B cell (primary cell): ENCODE data around the gene ASMTL. TPM values are rescaled to one million over a fixed set of nuclear protein-coding genes. Genes with fewer than 3 reads are reported as not detected.

Source experiments
- ATAC-seq: fragments of 200-7000 bp; cut with Tn5 transposase; one replicate; pipeline ENCODE4 v1.10.0; 2021; ENCODE audit warnings: low read depth, mild to moderate bottlenecking, moderate number of reproducible peaks, moderate library complexity
- CTCF ChIA-PET: fragments of 350-600 bp; sonication (Branson Sonifier 250); formaldehyde crosslinking; loops from one replicate; lab custom pipeline; 2021; ENCODE audit warnings: antibody characterized with exemption, inconsistent platforms; lab: Charles Lee
- POLR2A ChIA-PET: fragments of 350-600 bp; sonication (Branson Sonifier 250); formaldehyde crosslinking; loops from one replicate; lab custom pipeline; 2021; ENCODE audit warnings: antibody characterized with exemption; lab: Charles Lee
- DNase-seq: peaks from one replicate; pipeline ENCODE4 v3.0.0; 2013
- H2AFZ ChIP-seq: 2 replicates; pipeline ENCODE4 v1.6.1; 2012; ENCODE audit warnings: mild to moderate bottlenecking, low read depth, low read length; ENCODE audit not compliant: insufficient read depth, poor library complexity, severe bottlenecking
- H3K27ac ChIP-seq, 2 donors: 1 replicate in 1 of 2; 2 replicates in 1 of 2; pipeline ENCODE4 v1.5.1; 2012 to 2013; ENCODE audit warnings: low read length in 2 of 2, mild to moderate bottlenecking in 2 of 2, moderate library complexity in 1 of 2
- H3K27me3 ChIP-seq, 4 experiments: fragments of 200-600 bp in 1 of 4; sonication (generic) in 1 of 4; replicated peaks in 1 of 4; 1 replicate in 2 of 4; 2 replicates in 2 of 4; pipeline versions ENCODE4 v1.6.1 to v1.7.0; 2013 to 2016; ENCODE audit warnings: low read length in 3 of 4, mild to moderate bottlenecking in 2 of 4, mixed read lengths in 1 of 4, moderate library complexity in 1 of 4; ENCODE audit not compliant: insufficient read depth in 4 of 4, control insufficient read depth in 3 of 4; ENCODE audit errors: control extremely low read depth in 1 of 4
- H3K36me3 ChIP-seq, 2 experiments: replicated peaks in 1 of 2; 1 replicate in 1 of 2; 2 replicates in 1 of 2; pipeline versions ENCODE4 v1.6.1 to v1.7.1; 2013; ENCODE audit warnings: low read length in 1 of 2; ENCODE audit not compliant: insufficient read depth in 2 of 2, control insufficient read depth in 1 of 2; ENCODE audit errors: control extremely low read depth in 1 of 2, extremely low read depth in 1 of 2
- H3K4me1 ChIP-seq, 2 donors: fragments of 200-600 bp in 1 of 2; sonication (generic) in 1 of 2; 1 replicate in 1 of 2; 2 replicates in 1 of 2; pipeline versions ENCODE4 v1.5.1 to v1.6.1; 2013 to 2017; ENCODE audit warnings: low read length in 2 of 2; ENCODE audit not compliant: control insufficient read depth in 2 of 2, insufficient read depth in 2 of 2
- H3K4me2 ChIP-seq: replicated peaks from 2 replicates; pipeline ENCODE3; 2012; ENCODE audit warnings: mild to moderate bottlenecking, low read depth, low read length; ENCODE audit not compliant: poor library complexity, severe bottlenecking
- H3K4me3 ChIP-seq, 5 experiments: fragments of 200-600 bp in 1 of 5; sonication (generic) in 1 of 5; 1 replicate in 3 of 5; 2 replicates in 2 of 5; pipeline versions ENCODE4 v1.5.1 to v1.7.0; 2011 to 2016; ENCODE audit warnings: low read length in 4 of 5, mild to moderate bottlenecking in 4 of 5, low read depth in 2 of 5, control low read depth in 1 of 5, moderate library complexity in 1 of 5; ENCODE audit not compliant: insufficient read depth in 1 of 5; ENCODE audit errors: control extremely low read depth in 1 of 5, extremely low read depth in 1 of 5
- H3K79me2 ChIP-seq: fragments of 200-600 bp; sonication (generic); one replicate; pipeline ENCODE4 v1.6.0; 2016; ENCODE audit warnings: low read length; ENCODE audit not compliant: control insufficient read depth, insufficient read depth
- H3K9ac ChIP-seq: fragments of 200-600 bp; sonication (generic); 2 replicates; pipeline ENCODE4 v1.6.1; 2017; ENCODE audit warnings: mild to moderate bottlenecking, low read length, moderate library complexity
- H3K9me3 ChIP-seq, 3 donors: one replicate each; pipeline versions ENCODE4 v1.6.1 to v1.7.1; 2013; ENCODE audit warnings: low read length in 2 of 3; ENCODE audit not compliant: control insufficient read depth in 2 of 3, insufficient read depth in 1 of 3; ENCODE audit errors: control extremely low read depth in 1 of 3
- H4K20me1 ChIP-seq: 2 replicates; pipeline ENCODE4 v1.6.0; 2012; ENCODE audit warnings: mild to moderate bottlenecking, low read length; ENCODE audit not compliant: insufficient read depth, control insufficient read depth, poor library complexity, severe bottlenecking
- H3K27ac Mint-ChIP-seq: one replicate; pipeline ENCODE4 v1.8.0; 2021; ENCODE audit warnings: mixed read lengths
- H3K27me3 Mint-ChIP-seq: one replicate; pipeline ENCODE4 v1.8.0; 2021; ENCODE audit warnings: mixed read lengths
- H3K4me1 Mint-ChIP-seq: one replicate; pipeline ENCODE4 v1.8.0; 2021; ENCODE audit warnings: mixed read lengths
- H3K4me3 Mint-ChIP-seq: one replicate; pipeline ENCODE4 v1.8.0; 2021; ENCODE audit warnings: mixed read lengths
- H3K9me3 Mint-ChIP-seq: one replicate; pipeline ENCODE4 v1.8.0; 2022; ENCODE audit warnings: mixed read lengths; ENCODE audit not compliant: insufficient read depth
- CTCF ChIP-seq: fragments of 200-600 bp; IDR thresholded peaks from one replicate; pipeline ENCODE4 v1.8.0; 2022; ENCODE audit warnings: antibody characterized with exemption, mild to moderate bottlenecking
- EZH2 ChIP-seq: IDR thresholded peaks from 2 replicates; pipeline ENCODE4 v1.6.1; 2012; ENCODE audit warnings: borderline replicate concordance, low read depth, mild to moderate bottlenecking, moderate library complexity, low read length; ENCODE audit not compliant: insufficient read depth, poor library complexity, severe bottlenecking
- WGBS: methylation state at CpG from one replicate; pipeline ENCODE4 v1.1.5; 2013; ENCODE audit warnings: missing lambda C conversion rate; ENCODE audit not compliant: insufficient coverage; 5-methylcytosine and 5-hydroxymethylcytosine counted together
- intact Hi-C: fragments of 100-400 bp; cut with micrococcal nuclease; formaldehyde crosslinking; loops from one replicate; pipeline ENCODE4 v1.10.0; 2022
- polyA plus RNA-seq: library from polyadenylated mRNA; depleted of rRNA; stranded (reverse); fragments of >200 nt; gene quantifications from 2 replicates; pipeline ENCODE4 v1.2.3, GENCODE V29; 2012
- total RNA-seq, 2 donors: library from RNA; stranded (reverse); fragments of 120-200 nt in 1 of 2; gene quantifications; 1 replicate in 1 of 2; 2 replicates in 1 of 2; pipeline versions ENCODE4 v1.2.3 to v1.2.4, GENCODE V29; 2013 to 2022

ASMTL gene
- total and polyA plus RNA-seq, 2 donors (not counting 1 experiment from before 2014, with no cell fraction given) = 33.3 to 52.9 TPM

GRCh38 chrX:1464041-1464970, 11.6 kb upstream of the ASMTL start:
- H3K9me3 ChIP-seq = peaks cover 0 to 5% (median 0%) of the 10 kb centered on the region in 3 donors
- no peak overlapping the region for H2AFZ ChIP-seq
- no peaks in the 10 kb centered on the region for H3K27me3 ChIP-seq
- H4K20me1 ChIP-seq = peaks cover 56% of the 10 kb centered on the region
- no peak overlapping the region for H3K9ac ChIP-seq
- Mint-ChIP-seq H3K4me1 (peaks cover 53% of the 10 kb centered on the region), H3K27ac (peak overlapping the region; percentile 76), H3K27me3 (no peaks in the 10 kb centered on the region), H3K9me3 (no peaks in the 10 kb centered on the region), H3K4me3 (peak overlapping the region; percentile 35)
- peak overlapping the region in 1 of 2 donors; percentile 1 for H3K27ac ChIP-seq
- ChIA-PET CTCF (no interaction called here), POLR2A (no interaction called here)
- WGBS = 79% methylated on average over 18 of the region's 24 CpGs
- peaks cover 50% of the 10 kb centered on the region for H3K79me2 ChIP-seq
- peaks cover 0 to 43% of the 10 kb centered on the region in 2 experiments for H3K36me3 ChIP-seq
- TF ChIP-seq CTCF (no peak), EZH2 (no peak)
- intact Hi-C loops = no loop called here
- peak overlapping the region; percentile 9 for H3K4me2 ChIP-seq
- no peak overlapping the region for H3K4me3 ChIP-seq
- no peak for DNase-seq
- H3K4me1 ChIP-seq = peaks cover 51 to 68% of the 10 kb centered on the region in 2 donors
- ATAC-seq = no peak

DNA sequence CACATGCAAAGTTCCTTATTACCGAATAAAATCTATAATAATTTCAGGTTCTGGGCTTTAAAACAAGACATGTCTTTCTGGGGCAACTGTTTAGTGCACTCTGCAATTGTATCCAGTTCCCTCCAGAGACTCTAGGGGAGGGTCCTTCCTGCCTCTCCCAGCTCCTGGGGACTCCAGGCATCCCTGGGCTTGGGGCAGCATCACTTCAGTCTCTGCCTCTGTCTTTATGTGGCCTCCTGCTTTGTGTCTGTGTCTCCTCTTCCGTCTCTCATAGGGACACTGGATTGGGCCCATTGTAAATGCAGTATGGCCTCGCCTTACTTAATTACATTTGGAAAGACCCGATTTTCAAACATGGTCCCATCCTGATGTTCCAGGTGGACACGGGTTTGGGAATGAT, 10.9 kb upstream of the ASMTL start:
- Mint-ChIP-seq H3K4me3 (no peak overlapping the region), H3K27me3 (no peaks in the 10 kb centered on the region), H3K4me1 (peaks cover 49% of the 10 kb centered on the region), H3K27ac (peak overlapping the region; percentile 39), H3K9me3 (no peaks in the 10 kb centered on the region)
- Histone ChIP-seq H3K36me3 (peaks cover 0 to 41% of the 10 kb centered on the region in 2 experiments), H3K4me3 (no peak overlapping the region), H2AFZ (no peak overlapping the region), H3K4me1 (peaks cover 47 to 63% of the 10 kb centered on the region in 2 donors), H4K20me1 (peaks cover 56% of the 10 kb centered on the region), H3K27me3 (no peaks in the 10 kb centered on the region), H3K79me2 (peaks cover 47% of the 10 kb centered on the region), H3K27ac (no peak overlapping the region), H3K9ac (no peak overlapping the region), H3K9me3 (peaks cover 0 to 5% (median 0%) of the 10 kb centered on the region in 3 donors), H3K4me2 (no peak overlapping the region)
- ChIA-PET POLR2A (no interaction called here), CTCF (no interaction called here)
- DNase-seq (no peak), ATAC-seq (no peak)
- intact Hi-C loops = no loop called here
- no peak for TF ChIP-seq CTCF
- TF ChIP-seq EZH2 = no peak
- 97% methylated on average over 4 of the region's 5 CpGs for WGBS
